ENCODE data around the gene HNRNPL. TPM values are rescaled to one million over a fixed set of nuclear protein-coding genes. Genes with fewer than 3 reads are reported as not detected.

HNRNPL gene
- total and polyA plus RNA-seq, 10 of the 15 experiments (the other 5 are each of a cell fraction or from before 2014, with no cell fraction given) = 32.5 to 512 (median 306) TPM

GRCh38 chr19:38869836-38870607 is 20.2 kb upstream of the HNRNPL start (continued):
- TF ChIP-seq ZNF24 (IDR thresholded peaks at IDR 0.05) (peak; percentile 49; the same call in 1 of the 2 replicates), RB1 (IDR thresholded peaks at IDR 0.05; ENCODE audit: borderline replicate concordance) (peak; percentile 54; the same call in 1 of the 2 replicates), RFX5 (IDR thresholded peaks at IDR 0.05; ENCODE audit: low read depth, low read length) (no peak), RAD21 (IDR thresholded peaks at IDR 0.05; ENCODE audit: insufficient read depth, low read depth, low read length) (peak; percentile 78), CBX3 (IDR thresholded peaks at IDR 0.05; ENCODE audit: borderline replicate concordance, low read depth) (no peak), IKZF2 (IDR thresholded peaks at IDR 0.05) (peak; percentile 9 to 34; a peak in 1 of 4 replicates), EZH2 (IDR thresholded peaks at IDR 0.05; ENCODE audit: borderline replicate concordance, control insufficient read depth, low read depth, low read length) (no peak), POLR2AphosphoS2 (IDR thresholded peaks at IDR 0.05; ENCODE audit: low read depth, low read length) (no peak; the same call in 1 of the 2 replicates), BCL3 (IDR thresholded peaks at IDR 0.05; ENCODE audit: borderline replicate concordance, insufficient read depth, low read depth, low read length, poor library complexity, severe bottlenecking) (no peak), NR2C2 (IDR thresholded peaks at IDR 0.05; ENCODE audit: borderline replicate concordance, control insufficient read depth, insufficient read length, low read depth) (no peak), IKZF1 (conservative IDR thresholded peaks at IDR 0.05) (peak; percentile 65), NFYA (IDR thresholded peaks at IDR 0.05; ENCODE audit: borderline replicate concordance, low read depth, low read length) (no peak), POLR2A (IDR thresholded peaks at IDR 0.05; ENCODE audit: low read depth, low read length) (peak; percentile 46), ETV6 (conservative IDR thresholded peaks at IDR 0.05 in 1 of 2, IDR thresholded peaks at IDR 0.05 in 1 of 2; ENCODE audit: borderline replicate concordance in 1 of 2, low read depth in 1 of 2) (0 out of 4 replicates have a peak, but pooled peaks of 1 of the 2 experiments have one; percentile 39)
- TF ChIP-seq, protein P1, sequence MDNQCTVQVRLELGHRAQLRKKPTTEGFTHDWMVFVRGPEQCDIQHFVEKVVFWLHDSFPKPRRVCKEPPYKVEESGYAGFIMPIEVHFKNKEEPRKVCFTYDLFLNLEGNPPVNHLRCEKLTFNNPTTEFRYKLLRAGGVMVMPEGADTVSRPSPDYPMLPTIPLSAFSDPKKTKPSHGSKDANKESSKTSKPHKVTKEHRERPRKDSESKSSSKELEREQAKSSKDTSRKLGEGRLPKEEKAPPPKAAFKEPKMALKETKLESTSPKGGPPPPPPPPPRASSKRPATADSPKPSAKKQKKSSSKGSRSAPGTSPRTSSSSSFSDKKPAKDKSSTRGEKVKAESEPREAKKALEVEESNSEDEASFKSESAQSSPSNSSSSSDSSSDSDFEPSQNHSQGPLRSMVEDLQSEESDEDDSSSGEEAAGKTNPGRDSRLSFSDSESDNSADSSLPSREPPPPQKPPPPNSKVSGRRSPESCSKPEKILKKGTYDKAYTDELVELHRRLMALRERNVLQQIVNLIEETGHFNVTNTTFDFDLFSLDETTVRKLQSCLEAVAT (IDR thresholded peaks at IDR 0.05) = no peak; the same call in 1 of the 2 replicates
- TF ChIP-seq, protein P2, sequence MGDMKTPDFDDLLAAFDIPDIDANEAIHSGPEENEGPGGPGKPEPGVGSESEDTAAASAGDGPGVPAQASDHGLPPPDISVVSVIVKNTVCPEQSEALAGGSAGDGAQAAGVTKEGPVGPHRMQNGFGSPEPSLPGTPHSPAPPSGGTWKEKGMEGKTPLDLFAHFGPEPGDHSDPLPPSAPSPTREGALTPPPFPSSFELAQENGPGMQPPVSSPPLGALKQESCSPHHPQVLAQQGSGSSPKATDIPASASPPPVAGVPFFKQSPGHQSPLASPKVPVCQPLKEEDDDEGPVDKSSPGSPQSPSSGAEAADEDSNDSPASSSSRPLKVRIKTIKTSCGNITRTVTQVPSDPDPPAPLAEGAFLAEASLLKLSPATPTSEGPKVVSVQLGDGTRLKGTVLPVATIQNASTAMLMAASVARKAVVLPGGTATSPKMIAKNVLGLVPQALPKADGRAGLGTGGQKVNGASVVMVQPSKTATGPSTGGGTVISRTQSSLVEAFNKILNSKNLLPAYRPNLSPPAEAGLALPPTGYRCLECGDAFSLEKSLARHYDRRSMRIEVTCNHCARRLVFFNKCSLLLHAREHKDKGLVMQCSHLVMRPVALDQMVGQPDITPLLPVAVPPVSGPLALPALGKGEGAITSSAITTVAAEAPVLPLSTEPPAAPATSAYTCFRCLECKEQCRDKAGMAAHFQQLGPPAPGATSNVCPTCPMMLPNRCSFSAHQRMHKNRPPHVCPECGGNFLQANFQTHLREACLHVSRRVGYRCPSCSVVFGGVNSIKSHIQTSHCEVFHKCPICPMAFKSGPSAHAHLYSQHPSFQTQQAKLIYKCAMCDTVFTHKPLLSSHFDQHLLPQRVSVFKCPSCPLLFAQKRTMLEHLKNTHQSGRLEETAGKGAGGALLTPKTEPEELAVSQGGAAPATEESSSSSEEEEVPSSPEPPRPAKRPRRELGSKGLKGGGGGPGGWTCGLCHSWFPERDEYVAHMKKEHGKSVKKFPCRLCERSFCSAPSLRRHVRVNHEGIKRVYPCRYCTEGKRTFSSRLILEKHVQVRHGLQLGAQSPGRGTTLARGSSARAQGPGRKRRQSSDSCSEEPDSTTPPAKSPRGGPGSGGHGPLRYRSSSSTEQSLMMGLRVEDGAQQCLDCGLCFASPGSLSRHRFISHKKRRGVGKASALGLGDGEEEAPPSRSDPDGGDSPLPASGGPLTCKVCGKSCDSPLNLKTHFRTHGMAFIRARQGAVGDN (IDR thresholded peaks at IDR 0.05) = peak; percentile 83
- TF ChIP-seq, protein P3, sequence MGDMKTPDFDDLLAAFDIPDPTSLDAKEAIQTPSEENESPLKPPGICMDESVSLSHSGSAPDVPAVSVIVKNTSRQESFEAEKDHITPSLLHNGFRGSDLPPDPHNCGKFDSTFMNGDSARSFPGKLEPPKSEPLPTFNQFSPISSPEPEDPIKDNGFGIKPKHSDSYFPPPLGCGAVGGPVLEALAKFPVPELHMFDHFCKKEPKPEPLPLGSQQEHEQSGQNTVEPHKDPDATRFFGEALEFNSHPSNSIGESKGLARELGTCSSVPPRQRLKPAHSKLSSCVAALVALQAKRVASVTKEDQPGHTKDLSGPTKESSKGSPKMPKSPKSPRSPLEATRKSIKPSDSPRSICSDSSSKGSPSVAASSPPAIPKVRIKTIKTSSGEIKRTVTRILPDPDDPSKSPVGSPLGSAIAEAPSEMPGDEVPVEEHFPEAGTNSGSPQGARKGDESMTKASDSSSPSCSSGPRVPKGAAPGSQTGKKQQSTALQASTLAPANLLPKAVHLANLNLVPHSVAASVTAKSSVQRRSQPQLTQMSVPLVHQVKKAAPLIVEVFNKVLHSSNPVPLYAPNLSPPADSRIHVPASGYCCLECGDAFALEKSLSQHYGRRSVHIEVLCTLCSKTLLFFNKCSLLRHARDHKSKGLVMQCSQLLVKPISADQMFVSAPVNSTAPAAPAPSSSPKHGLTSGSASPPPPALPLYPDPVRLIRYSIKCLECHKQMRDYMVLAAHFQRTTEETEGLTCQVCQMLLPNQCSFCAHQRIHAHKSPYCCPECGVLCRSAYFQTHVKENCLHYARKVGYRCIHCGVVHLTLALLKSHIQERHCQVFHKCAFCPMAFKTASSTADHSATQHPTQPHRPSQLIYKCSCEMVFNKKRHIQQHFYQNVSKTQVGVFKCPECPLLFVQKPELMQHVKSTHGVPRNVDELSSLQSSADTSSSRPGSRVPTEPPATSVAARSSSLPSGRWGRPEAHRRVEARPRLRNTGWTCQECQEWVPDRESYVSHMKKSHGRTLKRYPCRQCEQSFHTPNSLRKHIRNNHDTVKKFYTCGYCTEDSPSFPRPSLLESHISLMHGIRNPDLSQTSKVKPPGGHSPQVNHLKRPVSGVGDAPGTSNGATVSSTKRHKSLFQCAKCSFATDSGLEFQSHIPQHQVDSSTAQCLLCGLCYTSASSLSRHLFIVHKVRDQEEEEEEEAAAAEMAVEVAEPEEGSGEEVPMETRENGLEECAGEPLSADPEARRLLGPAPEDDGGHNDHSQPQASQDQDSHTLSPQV (IDR thresholded peaks at IDR 0.05) = peak; percentile 86
